Fibroblast of upper back skin (primary cell): ENCODE data around the gene CKS1B.

Experiments
- DNase-seq: peaks from one replicate; pipeline ENCODE4 v3.0.0-alpha.2; 2013

Gene CKS1B

GRCh38 chr1:155003227-155003765 is 28.8 kb downstream of the CKS1B start:
- DNase-seq: no peak

- DNase-seq: peak; percentile 56
Measured at GRCh38 chr1:155003766-155004351, 29.4 kb downstream of the CKS1B start.

- no peak for DNase-seq
Measured at GRCh38 chr1:155004352-155005075, 30.0 kb downstream of the CKS1B start.

- no peak for DNase-seq
Measured at GRCh38 chr1:155005076-155006011, 30.9 kb downstream of the CKS1B start.

GRCh38 chr1:155006601-155007101 is 32.2 kb downstream of the CKS1B start:
- no peak for DNase-seq

- no peak for DNase-seq
Measured at GRCh38 chr1:155007251-155007828, 32.9 kb downstream of the CKS1B start.

- no peak for DNase-seq
Measured at GRCh38 chr1:155008015-155008941, 33.8 kb downstream of the CKS1B start.

GRCh38 chr1:155009221-155009711 is 34.8 kb downstream of the CKS1B start:
- DNase-seq: no peak

GRCh38 chr1:155009742-155010141 is 35.3 kb downstream of the CKS1B start:
- DNase-seq: no peak

GRCh38 chr1:155010211-155010918 is 35.9 kb downstream of the CKS1B start:
- DNase-seq: no peak

- no peak for DNase-seq
Measured at GRCh38 chr1:155011004-155011416, 36.5 kb downstream of the CKS1B start.

- DNase-seq: no peak
Measured at GRCh38 chr1:155011437-155012025, 37.0 kb downstream of the CKS1B start.

- no peak for DNase-seq
Measured at GRCh38 chr1:155012026-155012546, 37.6 kb downstream of the CKS1B start.

GRCh38 chr1:155012776-155013602 is 38.5 kb downstream of the CKS1B start:
- no peak for DNase-seq

- DNase-seq: no peak
Measured at GRCh38 chr1:155013632-155014031, 39.2 kb downstream of the CKS1B start.

GRCh38 chr1:155014709-155015508 is 40.4 kb downstream of the CKS1B start:
- DNase-seq: no peak

- DNase-seq: no peak
Measured at GRCh38 chr1:155015527-155016230, 41.2 kb downstream of the CKS1B start.
